ENCODE measurements around the gene EFHB. TPM values are rescaled to one million over a fixed set of nuclear protein-coding genes. Genes with fewer than 3 reads are reported as not detected.

The EFHB gene
- total RNA-seq, 3 donors from 2014 or later: 1.3 to 2.6 TPM; not detected in 1

DNA sequence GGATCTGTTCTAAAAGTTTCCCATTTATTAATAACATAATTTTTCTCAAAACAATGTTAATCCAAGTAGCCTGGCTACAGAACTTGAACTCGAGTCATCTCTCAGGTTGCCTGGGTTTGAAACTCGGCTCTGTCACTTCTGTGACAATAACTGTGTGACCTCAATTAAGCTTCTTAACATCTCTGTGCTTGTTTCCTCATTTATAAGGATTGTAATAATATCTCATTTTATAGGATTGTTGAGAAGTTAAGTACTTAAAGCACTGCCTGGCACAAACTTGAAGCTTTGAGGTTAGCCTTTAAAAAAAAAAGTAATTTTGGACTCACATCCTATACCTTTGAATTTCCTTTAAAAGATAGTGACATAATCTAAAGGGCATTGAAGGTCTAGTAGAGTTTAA is 16.3 kb upstream of the EFHB start:
- H3K27ac ChIP-seq: no peak overlapping the region
- no peak overlapping the region for H3K4me3 ChIP-seq
- H3K36me3 ChIP-seq: no peaks in the 10 kb centered on the region
- H3K27me3 ChIP-seq: no peaks in the 10 kb centered on the region
- DNase-seq (ENCODE audit: low spot score in 2 of 2): no peak
- intact Hi-C loops (cut with DNase I; ENCODE audit: low total_unique reads): loop anchor here (10.0 kb wide), 1 partner anchor 204 kb away; no protein-coding TSS in a partner anchor
- no peaks in the 10 kb centered on the region for H3K9me3 ChIP-seq
- TF ChIP-seq POLR2AphosphoS5 (IDR thresholded peaks at IDR 0.05) (no peak), POLR2A (IDR thresholded peaks at IDR 0.05) (no peak)
- TF ChIP-seq, protein P1, sequence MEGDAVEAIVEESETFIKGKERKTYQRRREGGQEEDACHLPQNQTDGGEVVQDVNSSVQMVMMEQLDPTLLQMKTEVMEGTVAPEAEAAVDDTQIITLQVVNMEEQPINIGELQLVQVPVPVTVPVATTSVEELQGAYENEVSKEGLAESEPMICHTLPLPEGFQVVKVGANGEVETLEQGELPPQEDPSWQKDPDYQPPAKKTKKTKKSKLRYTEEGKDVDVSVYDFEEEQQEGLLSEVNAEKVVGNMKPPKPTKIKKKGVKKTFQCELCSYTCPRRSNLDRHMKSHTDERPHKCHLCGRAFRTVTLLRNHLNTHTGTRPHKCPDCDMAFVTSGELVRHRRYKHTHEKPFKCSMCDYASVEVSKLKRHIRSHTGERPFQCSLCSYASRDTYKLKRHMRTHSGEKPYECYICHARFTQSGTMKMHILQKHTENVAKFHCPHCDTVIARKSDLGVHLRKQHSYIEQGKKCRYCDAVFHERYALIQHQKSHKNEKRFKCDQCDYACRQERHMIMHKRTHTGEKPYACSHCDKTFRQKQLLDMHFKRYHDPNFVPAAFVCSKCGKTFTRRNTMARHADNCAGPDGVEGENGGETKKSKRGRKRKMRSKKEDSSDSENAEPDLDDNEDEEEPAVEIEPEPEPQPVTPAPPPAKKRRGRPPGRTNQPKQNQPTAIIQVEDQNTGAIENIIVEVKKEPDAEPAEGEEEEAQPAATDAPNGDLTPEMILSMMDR (IDR thresholded peaks at IDR 0.05): no peak
- peaks cover 9 to 15% of the 10 kb centered on the region in 2 donors for H3K4me1 ChIP-seq

DNA sequence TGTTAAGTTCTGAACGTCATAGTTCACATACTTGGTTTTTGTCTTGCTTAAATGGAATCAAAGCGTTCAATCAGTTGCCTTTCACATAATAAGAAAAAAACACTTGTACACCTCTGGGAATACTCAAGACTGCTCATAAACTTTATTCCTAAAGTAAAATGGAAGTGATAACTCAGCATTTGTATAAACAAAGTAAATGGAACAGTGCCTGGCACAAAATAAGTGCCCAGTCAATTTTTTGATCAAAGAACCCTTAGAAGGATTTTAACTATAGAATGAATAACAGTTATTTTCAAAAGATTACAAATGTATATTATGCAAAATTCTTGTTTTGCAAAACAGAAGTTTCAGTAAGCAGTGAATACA is 14.2 kb upstream of the EFHB start:
- intact Hi-C loops (cut with DNase I; ENCODE audit: low total_unique reads): no loop called here
- Histone ChIP-seq H3K4me3 (peak overlapping the region; percentile 91 to 100 (median 94)), H3K4me1 (peaks cover 9 to 15% of the 10 kb centered on the region in 2 donors), H3K27ac (peak overlapping the region; percentile 99 to 100), H3K9me3 (no peaks in the 10 kb centered on the region), H3K27me3 (no peaks in the 10 kb centered on the region), H3K36me3 (no peaks in the 10 kb centered on the region)
- no peak for DNase-seq (ENCODE audit: low spot score in 2 of 2)
- TF ChIP-seq POLR2AphosphoS5 (IDR thresholded peaks at IDR 0.05): no peak
- no peak for TF ChIP-seq POLR2A (IDR thresholded peaks at IDR 0.05)
- TF ChIP-seq, protein P1 (IDR thresholded peaks at IDR 0.05): no peak

DNA sequence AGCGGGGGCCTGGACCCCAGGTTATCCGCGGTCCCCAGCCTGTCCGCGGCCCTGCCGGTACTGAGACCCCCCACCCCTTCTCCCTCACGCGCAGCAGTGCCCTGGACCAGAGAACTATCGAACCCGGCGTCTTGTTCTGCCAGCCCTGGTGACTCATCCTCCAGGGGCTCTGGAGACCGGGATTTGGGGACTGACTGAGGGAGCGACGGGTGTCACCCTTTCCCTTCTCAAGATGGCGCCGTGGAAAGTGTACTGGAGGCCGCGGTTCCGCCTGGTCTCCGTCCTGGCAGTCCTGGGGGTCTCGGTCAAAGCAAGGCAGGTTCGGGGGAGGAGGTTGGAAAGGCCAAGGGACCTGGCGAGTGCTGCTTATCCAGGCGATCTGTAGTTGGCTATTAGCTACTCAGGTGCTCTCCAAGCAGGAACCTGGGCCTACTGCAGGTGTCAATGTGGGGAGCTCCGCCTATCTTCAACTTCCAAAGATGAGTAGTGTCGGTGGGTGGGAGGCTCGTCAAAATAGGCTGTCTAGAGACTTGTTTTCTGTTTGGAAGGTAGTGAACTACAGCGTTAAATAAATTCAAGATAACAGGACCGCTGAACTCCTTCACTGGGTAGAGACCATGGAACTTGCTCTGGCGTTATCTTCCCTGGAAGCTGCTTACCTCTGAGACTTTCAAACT is 13.7 kb upstream of the EFHB start:
- DNase-seq (ENCODE audit: low spot score in 2 of 2): peak; percentile 51 to 57
- no peaks in the 10 kb centered on the region for H3K27me3 ChIP-seq
- H3K4me3 ChIP-seq: peak overlapping the region; percentile 91 to 100 (median 94)
- no peaks in the 10 kb centered on the region for H3K36me3 ChIP-seq
- TF ChIP-seq POLR2AphosphoS5 (IDR thresholded peaks at IDR 0.05): peak in 1 of 3 donors; percentile 24
- TF ChIP-seq, protein P1 (IDR thresholded peaks at IDR 0.05): no peak
- H3K4me1 ChIP-seq: peaks cover 9 to 15% of the 10 kb centered on the region in 2 donors
- H3K9me3 ChIP-seq: no peaks in the 10 kb centered on the region
- H3K27ac ChIP-seq: peak overlapping the region; percentile 99 to 100
- intact Hi-C loops (cut with DNase I; ENCODE audit: low total_unique reads): no loop called here

DNA sequence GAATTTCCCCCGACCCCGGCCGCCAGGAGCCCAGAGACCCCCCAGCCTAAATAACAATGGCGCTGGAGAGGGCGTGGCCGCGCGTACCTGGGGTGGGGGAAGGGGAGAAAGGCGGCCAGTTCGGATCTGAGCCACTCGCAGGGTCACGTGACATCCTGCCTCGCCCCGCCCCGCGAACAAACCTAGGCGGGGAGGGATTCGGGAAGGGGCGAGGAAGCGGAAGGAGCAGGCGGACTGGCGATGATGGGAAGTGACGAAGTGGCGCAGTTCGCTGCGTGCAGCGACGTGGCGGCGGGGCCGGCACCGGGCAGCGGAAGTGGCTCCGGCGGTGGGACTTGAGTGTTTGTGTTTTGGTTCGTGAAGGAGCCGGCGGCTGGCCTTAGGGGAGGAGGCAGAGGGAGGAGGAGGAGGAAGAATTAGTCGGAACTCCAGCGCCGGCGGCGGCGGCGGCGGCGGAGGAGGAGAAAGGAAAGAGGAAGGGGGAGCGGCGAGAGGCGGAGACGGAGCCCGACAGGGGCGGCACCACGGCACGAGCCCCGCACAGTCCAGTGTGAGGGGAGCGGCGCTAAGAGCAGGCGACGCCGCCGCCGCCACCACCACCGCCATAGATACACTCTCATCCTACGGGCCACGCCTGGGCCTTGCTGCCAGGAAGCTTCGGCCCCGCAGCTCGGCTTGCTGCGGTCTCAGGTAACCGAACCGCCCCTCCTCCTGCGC is 13.0 kb upstream of the EFHB start, which contains the start of gene RAB5A:
Gene RAB5A, plus strand, starts transcription at position 266 of the 717 bp plus-strand sequence. CDS start 3,802 bp downstream, outside the sequence.
- Histone ChIP-seq H3K9me3 (no peaks in the 10 kb centered on the region), H3K27ac (peak within 1 kb of the TSS; percentile 99 to 100), H3K36me3 (no peaks in the 10 kb centered on the region), H3K4me1 (peaks cover 9 to 15% of the 10 kb centered on the region in 2 donors), H3K4me3 (peak within 1 kb of the TSS; percentile 91 to 100 (median 94)), H3K27me3 (no peaks in the 10 kb centered on the region)
- peak; percentile 97 to 99 (median 97) for TF ChIP-seq POLR2AphosphoS5 (IDR thresholded peaks at IDR 0.05)
- TF ChIP-seq, protein P1 (IDR thresholded peaks at IDR 0.05): peak in 1 of 3 donors; percentile 13
- TF ChIP-seq POLR2A (IDR thresholded peaks at IDR 0.05): peak; percentile 61
- DNase-seq (ENCODE audit: low spot score in 2 of 2): peak; percentile 97 to 98
- intact Hi-C loops (cut with DNase I; ENCODE audit: low total_unique reads): no loop called here

Data from breast epithelium (tissue), 4 donors.